ENCODE data around the gene IQGAP2. TPM values are rescaled to one million over a fixed set of nuclear protein-coding genes. Genes with fewer than 3 reads are reported as not detected.
"Not testable (repeated sequence)": the region's sequence is repeated elsewhere in the genome, so short reads cannot be mapped to it uniquely, and the experiment has no call there.

The IQGAP2 gene
- total RNA-seq, 1 experiment from 2014 or later = 36.8 TPM

- no peaks in the 10 kb centered on the region for H3K36me3 ChIP-seq (replicated peaks; ENCODE audit: control insufficient read depth, insufficient read depth, low read length)
- H3K27me3 ChIP-seq (ENCODE audit: control insufficient read depth, insufficient read depth, low read length) = no peaks in the 10 kb centered on the region
- no peak for DNase-seq
- no peak overlapping the region for H3K4me3 ChIP-seq (ENCODE audit: insufficient read depth, low read depth, low read length)
These were observed 12.8 kb downstream of the IQGAP2 start for GRCh38 chr5:76415855-76416254.

DNA sequence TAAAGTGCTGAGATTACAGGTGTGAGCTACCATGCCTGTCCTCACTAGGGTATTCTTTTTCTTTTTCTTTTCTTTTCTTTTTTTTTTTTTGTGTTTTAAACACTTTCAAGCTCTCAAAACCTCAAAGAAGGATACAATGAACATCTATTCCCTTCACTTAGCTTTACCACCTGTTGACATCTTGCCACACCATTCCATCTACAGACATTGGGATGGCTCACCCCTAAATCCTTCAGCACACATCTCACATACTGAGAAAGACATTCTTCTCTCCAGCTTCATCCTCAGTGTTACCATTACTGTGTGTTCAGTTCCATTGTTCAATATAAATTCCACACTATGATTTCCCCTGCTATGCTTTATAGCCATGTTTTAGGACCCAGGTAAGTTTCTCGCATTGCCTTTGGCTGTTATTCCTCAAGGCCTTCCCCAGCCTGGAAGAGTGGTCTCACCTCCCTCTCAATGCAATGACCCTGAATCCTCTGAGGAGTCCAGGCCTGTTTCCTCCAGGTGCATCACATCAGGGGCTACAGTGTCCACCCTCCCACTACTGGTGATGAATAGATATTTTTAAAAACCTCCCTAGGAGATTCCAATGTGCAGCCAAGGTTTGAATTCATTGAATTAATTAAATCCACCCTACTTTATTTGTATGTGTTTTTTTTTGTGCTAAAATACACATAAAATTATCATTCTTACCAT lies 16.7 kb downstream of the IQGAP2 start:
- H3K4me3 ChIP-seq (ENCODE audit: insufficient read depth, low read depth, low read length) = no peak overlapping the region
- H3K36me3 ChIP-seq (replicated peaks; ENCODE audit: control insufficient read depth, insufficient read depth, low read length) = no peaks in the 10 kb centered on the region
- no peak for DNase-seq
- H3K27me3 ChIP-seq (ENCODE audit: control insufficient read depth, insufficient read depth, low read length) = no peaks in the 10 kb centered on the region

DNA sequence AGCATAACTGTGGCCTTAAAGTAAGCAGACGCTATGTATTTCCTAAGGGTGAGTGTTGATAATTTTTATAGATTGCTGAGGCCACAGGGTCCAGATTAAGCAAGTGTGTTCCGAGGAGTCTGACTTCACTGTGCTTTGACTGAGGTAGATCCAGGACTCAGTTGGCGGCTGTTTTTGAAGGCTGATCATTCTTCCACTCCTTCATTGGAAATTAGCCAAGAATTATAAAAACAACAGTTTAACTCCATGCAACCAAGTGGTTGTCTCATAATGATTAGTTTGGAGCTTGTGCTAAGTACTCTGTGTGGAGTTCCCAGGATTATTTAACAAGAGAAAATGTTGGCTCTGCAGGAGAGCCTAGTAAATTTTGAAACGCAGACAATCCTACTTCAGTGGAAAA lies 19.1 kb downstream of the IQGAP2 start:
- no peak overlapping the region for H3K4me3 ChIP-seq (ENCODE audit: insufficient read depth, low read depth, low read length)
- DNase-seq = no peak
- no peaks in the 10 kb centered on the region for H3K36me3 ChIP-seq (replicated peaks; ENCODE audit: control insufficient read depth, insufficient read depth, low read length)
- no peaks in the 10 kb centered on the region for H3K27me3 ChIP-seq (ENCODE audit: control insufficient read depth, insufficient read depth, low read length)

DNA sequence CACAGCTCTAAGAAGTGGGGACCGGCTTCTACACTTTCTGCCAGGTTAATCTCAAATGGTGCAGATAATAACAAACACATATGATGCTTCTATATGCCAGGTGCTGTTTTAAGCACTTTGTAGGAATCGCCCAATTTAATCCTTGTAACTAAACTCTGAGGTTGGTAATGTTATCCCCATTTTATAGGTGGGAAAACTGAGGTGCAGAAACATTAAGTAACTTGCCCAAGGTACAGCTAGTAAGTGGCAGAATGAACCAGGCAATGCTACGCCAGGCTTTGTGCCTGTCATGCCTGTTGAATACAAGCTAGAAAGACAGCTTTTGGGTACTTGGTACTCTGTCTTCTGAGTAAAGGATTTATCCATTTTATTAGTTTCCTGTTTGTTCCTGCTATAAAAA lies 19.7 kb downstream of the IQGAP2 start:
- Histone ChIP-seq H3K4me3 (ENCODE audit: insufficient read depth, low read depth, low read length) (no peak overlapping the region), H3K36me3 (replicated peaks; ENCODE audit: control insufficient read depth, insufficient read depth, low read length) (no peaks in the 10 kb centered on the region), H3K27me3 (ENCODE audit: control insufficient read depth, insufficient read depth, low read length) (no peaks in the 10 kb centered on the region)
- no peak for DNase-seq

GRCh38 chr5:76425146-76425545 lies 22.1 kb downstream of the IQGAP2 start:
- Histone ChIP-seq H3K27me3 (ENCODE audit: control insufficient read depth, insufficient read depth, low read length) (no peaks in the 10 kb centered on the region), H3K36me3 (replicated peaks; ENCODE audit: control insufficient read depth, insufficient read depth, low read length) (no peaks in the 10 kb centered on the region), H3K4me3 (ENCODE audit: insufficient read depth, low read depth, low read length) (no peak overlapping the region)
- no peak for DNase-seq

DNA sequence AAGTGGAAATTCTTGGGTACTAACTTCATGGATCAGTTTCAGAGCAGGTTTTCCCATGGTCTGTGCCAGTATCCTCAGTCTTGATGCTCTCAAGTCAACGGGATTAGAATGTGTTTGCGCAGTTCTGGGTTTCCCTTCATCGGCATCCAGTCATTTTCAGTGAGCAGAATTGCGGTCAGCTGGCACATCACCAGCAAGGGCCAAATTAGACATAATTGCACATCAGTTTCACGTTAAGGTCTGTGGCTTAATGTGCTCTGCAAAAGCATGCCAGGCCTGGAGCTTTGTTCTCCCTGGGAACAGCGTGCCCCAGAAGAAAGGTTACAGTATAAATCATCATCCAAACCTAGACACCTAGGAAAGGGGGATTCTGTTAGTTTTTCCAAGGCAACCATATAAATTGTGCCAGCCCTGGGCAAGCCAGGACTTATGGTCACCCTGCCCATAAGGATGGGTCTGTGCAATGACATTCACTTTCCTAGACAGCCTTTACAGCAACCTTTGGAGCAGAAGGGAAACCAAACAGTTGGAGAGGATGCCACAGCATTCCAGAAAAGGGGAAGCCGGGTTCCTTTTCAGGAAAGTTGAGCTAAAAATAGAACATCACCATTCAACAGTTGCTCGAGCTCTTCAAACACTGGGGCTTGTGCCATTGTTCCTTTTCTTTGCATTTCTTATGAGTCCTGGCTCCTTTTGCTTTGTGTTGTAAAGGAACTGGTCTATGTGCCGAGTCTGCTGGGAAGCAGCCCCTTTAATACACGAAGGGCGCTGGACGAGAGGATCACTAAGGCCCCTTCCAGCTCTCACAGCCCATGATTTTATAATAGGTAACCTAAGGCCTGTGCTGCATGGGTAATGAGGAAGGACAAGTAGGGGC lies 23.1 kb downstream of the IQGAP2 start:
- DNase-seq = peak; percentile 24

GRCh38 chr5:76427206-76428140 lies 24.4 kb downstream of the IQGAP2 start:
- Histone ChIP-seq H3K36me3 (replicated peaks; ENCODE audit: control insufficient read depth, insufficient read depth, low read length) (no peaks in the 10 kb centered on the region), H3K4me3 (ENCODE audit: insufficient read depth, low read depth, low read length) (no peak overlapping the region)
- DNase-seq = no peak

More for the DNA sequence above, 23.1 kb downstream of the IQGAP2 start:
- Histone ChIP-seq H3K27me3 (ENCODE audit: control insufficient read depth, insufficient read depth, low read length) (no peaks in the 10 kb centered on the region), H3K4me3 (ENCODE audit: insufficient read depth, low read depth, low read length) (no peak overlapping the region), H3K36me3 (replicated peaks; ENCODE audit: control insufficient read depth, insufficient read depth, low read length) (no peaks in the 10 kb centered on the region)

GRCh38 chr5:76428550-76428949 lies 25.5 kb downstream of the IQGAP2 start:
- not testable (repeated sequence) for H3K4me3 ChIP-seq (ENCODE audit: insufficient read depth, low read depth, low read length); H3K36me3 ChIP-seq (replicated peaks; ENCODE audit: control insufficient read depth, insufficient read depth, low read length); DNase-seq; H3K27me3 ChIP-seq (ENCODE audit: control insufficient read depth, insufficient read depth, low read length)

More at GRCh38 chr5:76427206-76428140, 24.4 kb downstream of the IQGAP2 start:
- no peaks in the 10 kb centered on the region for H3K27me3 ChIP-seq (ENCODE audit: control insufficient read depth, insufficient read depth, low read length)

GRCh38 chr5:76433261-76433660 lies 30.2 kb downstream of the IQGAP2 start:
- Histone ChIP-seq H3K4me3 (ENCODE audit: insufficient read depth, low read depth, low read length) (no peak overlapping the region), H3K36me3 (replicated peaks; ENCODE audit: control insufficient read depth, insufficient read depth, low read length) (no peaks in the 10 kb centered on the region)
- DNase-seq = no peak

DNA sequence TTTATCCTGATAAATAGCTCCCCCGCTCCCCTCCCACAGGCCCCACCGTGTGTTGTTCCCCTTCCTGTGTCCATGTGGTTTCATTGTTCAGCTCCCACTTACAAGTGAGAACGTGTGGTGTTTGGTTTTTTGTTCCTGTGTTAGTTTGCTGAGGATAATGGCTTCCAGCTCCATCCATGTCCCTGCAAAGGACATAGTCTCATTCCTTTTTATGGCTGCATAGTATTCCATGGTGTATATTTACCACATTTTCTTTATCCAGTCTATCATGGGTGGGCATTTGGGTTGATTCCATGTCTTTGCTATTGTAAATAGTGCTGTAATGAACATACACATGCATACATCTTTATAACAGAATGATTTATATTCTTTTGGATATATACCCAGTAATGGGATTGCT lies 34.4 kb downstream of the IQGAP2 start:
- not testable (repeated sequence) for H3K36me3 ChIP-seq (replicated peaks; ENCODE audit: control insufficient read depth, insufficient read depth, low read length); H3K4me3 ChIP-seq (ENCODE audit: insufficient read depth, low read depth, low read length); DNase-seq; H3K27me3 ChIP-seq (ENCODE audit: control insufficient read depth, insufficient read depth, low read length)

More at GRCh38 chr5:76433261-76433660, 30.2 kb downstream of the IQGAP2 start:
- H3K27me3 ChIP-seq (ENCODE audit: control insufficient read depth, insufficient read depth, low read length) = no peaks in the 10 kb centered on the region

GRCh38 chr5:76438025-76438424 lies 34.9 kb downstream of the IQGAP2 start:
- Histone ChIP-seq H3K36me3 (replicated peaks; ENCODE audit: control insufficient read depth, insufficient read depth, low read length) (no peaks in the 10 kb centered on the region), H3K27me3 (ENCODE audit: control insufficient read depth, insufficient read depth, low read length) (no peaks in the 10 kb centered on the region), H3K4me3 (ENCODE audit: insufficient read depth, low read depth, low read length) (no peak overlapping the region)
- no peak for DNase-seq

DNA sequence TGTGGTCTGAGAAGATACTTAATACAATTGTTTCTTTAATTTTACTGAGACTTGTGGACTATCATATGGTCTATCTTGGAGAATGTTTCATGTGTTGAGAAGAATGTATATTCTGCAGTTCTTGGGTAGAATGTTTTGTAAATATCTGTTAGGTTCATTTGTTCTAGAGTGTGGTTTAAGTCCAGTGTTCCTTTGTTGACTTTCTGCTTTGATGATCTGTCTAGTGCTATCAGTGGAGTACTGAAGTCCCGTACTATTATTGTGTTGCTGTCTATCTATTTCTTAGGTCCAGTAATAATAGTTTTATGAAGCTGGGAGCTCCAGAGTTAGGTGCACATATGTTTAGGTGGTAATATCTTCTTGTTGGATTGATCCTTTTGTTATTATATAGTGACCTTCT lies 36.1 kb downstream of the IQGAP2 start:
- no peak overlapping the region for H3K4me3 ChIP-seq (ENCODE audit: insufficient read depth, low read depth, low read length)
- H3K27me3 ChIP-seq (ENCODE audit: control insufficient read depth, insufficient read depth, low read length) = no peaks in the 10 kb centered on the region

DNA sequence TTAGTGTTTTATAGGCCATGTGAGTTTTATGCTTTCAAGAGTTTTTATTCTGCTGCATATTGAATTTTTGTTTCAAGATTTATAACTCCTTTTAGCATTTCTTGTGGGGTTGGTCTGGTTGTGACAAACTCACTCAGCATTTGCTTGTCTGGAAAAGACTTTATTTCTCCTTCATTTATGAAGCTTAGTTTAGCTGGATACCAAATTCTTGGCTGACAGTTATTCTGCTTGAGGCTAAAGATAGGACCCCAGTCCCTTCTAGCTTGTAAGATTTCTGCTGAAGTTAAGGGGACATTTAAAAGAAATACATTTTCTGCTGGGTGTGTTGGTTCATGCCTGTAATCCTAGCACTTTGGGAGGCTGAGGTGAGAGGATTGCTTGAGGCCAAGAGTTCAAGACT lies 36.8 kb downstream of the IQGAP2 start:
- H3K27me3 ChIP-seq (ENCODE audit: control insufficient read depth, insufficient read depth, low read length) = no peaks in the 10 kb centered on the region
- DNase-seq = no peak
- no peak overlapping the region for H3K4me3 ChIP-seq (ENCODE audit: insufficient read depth, low read depth, low read length)
- H3K36me3 ChIP-seq (replicated peaks; ENCODE audit: control insufficient read depth, insufficient read depth, low read length) = no peaks in the 10 kb centered on the region

More for the DNA sequence above, 36.1 kb downstream of the IQGAP2 start:
- no peaks in the 10 kb centered on the region for H3K36me3 ChIP-seq (replicated peaks; ENCODE audit: control insufficient read depth, insufficient read depth, low read length)
- DNase-seq = no peak

GRCh38 chr5:76441101-76441500 lies 38.0 kb downstream of the IQGAP2 start:
- H3K36me3 ChIP-seq (replicated peaks; ENCODE audit: control insufficient read depth, insufficient read depth, low read length) = no peaks in the 10 kb centered on the region
- DNase-seq = no peak
- no peaks in the 10 kb centered on the region for H3K27me3 ChIP-seq (ENCODE audit: control insufficient read depth, insufficient read depth, low read length)
- H3K4me3 ChIP-seq (ENCODE audit: insufficient read depth, low read depth, low read length) = no peak overlapping the region

Data from H7 (cell line).